Suppressor macrophage (primary cell): ENCODE data around the gene EPS8L1.

ENCODE experiments used
- DNase-seq, 4 experiments: peaks; one replicate each; pipeline ENCODE4 v3.0.0-alpha.2; 2020 to 2022

Gene EPS8L1

GRCh38 chr19:55080121-55080967 lies 4.7 kb downstream of the EPS8L1 start:
- DNase-seq: peak; percentile 79 to 89 (median 85)

- peak; percentile 77 to 90 (median 84) for DNase-seq
Observed at GRCh38 chr19:55080968-55081769, 5.5 kb downstream of the EPS8L1 start.

- DNase-seq: no peak
Observed at GRCh38 chr19:55081770-55082019, 6.0 kb downstream of the EPS8L1 start.

- peak; percentile 36 to 61 (median 46) for DNase-seq
Observed at GRCh38 chr19:55082020-55082851, 6.6 kb downstream of the EPS8L1 start.

GRCh38 chr19:55083004-55083850 lies 7.6 kb downstream of the EPS8L1 start:
- peak in 2 of 4 experiments; percentile 22 to 50 for DNase-seq

- DNase-seq: no peak
Observed at GRCh38 chr19:55084416-55084815, 8.7 kb downstream of the EPS8L1 start.

- no peak for DNase-seq
Observed at GRCh38 chr19:55085923-55086715, 10.4 kb downstream of the EPS8L1 start.

GRCh38 chr19:55086730-55087541 lies 11.3 kb downstream of the EPS8L1 start:
- DNase-seq: peak; percentile 54 to 83 (median 68)

- DNase-seq: peak; percentile 46 to 70 (median 65)
Observed at GRCh38 chr19:55087542-55087901, 11.9 kb downstream of the EPS8L1 start.

GRCh38 chr19:55088021-55088451 lies 12.4 kb downstream of the EPS8L1 start:
- no peak for DNase-seq

GRCh38 chr19:55088543-55089341 lies 13.1 kb downstream of the EPS8L1 start:
- DNase-seq: peak; percentile 66 to 86 (median 80)

- no peak for DNase-seq
Observed at GRCh38 chr19:55089342-55089944, 13.8 kb downstream of the EPS8L1 start.

- DNase-seq: no peak
Observed at GRCh38 chr19:55090564-55090963, 14.9 kb downstream of the EPS8L1 start.

- no peak for DNase-seq
Observed at GRCh38 chr19:55091126-55091910, 15.6 kb downstream of the EPS8L1 start.

- peak in 1 of 4 experiments; percentile 1 for DNase-seq
Observed at GRCh38 chr19:55091955-55092354, 16.3 kb downstream of the EPS8L1 start.

- no peak for DNase-seq
Observed at GRCh38 chr19:55092423-55093318, 17.0 kb downstream of the EPS8L1 start.
